Breast epithelium (tissue), 4 donors: Measurements from ENCODE around the gene ZNF248. TPM values are rescaled to one million over a fixed set of nuclear protein-coding genes. Genes with fewer than 3 reads are reported as not detected.
A peak's percentile ranks its signal among the peaks of the same experiment; 100 is the strongest.
"Not testable (repeated sequence)": the region's sequence is repeated elsewhere in the genome, so short reads cannot be mapped to it uniquely, and the experiment has no call there.

Experiments
- DNase-seq, 2 donors: peaks; one replicate each; pipeline ENCODE4 v3.0.0-alpha.2; 2019; ENCODE audit warnings: low spot score in 2 of 2
- H3K27ac ChIP-seq, 2 donors: fragments of 200-600 bp; sonication (generic) in 1 of 2; one replicate each; pipeline ENCODE4 v1.5.1; 2016 to 2019; ENCODE audit warnings: mild to moderate bottlenecking in 1 of 2
- H3K27me3 ChIP-seq, 2 donors: fragments of 200-600 bp; sonication (generic) in 1 of 2; one replicate each; pipeline versions ENCODE4 v1.5.1 to v1.6.0; 2017 to 2019; ENCODE audit warnings: control low read depth in 1 of 2, mild to moderate bottlenecking in 1 of 2
- H3K36me3 ChIP-seq: fragments of 200-600 bp; one replicate; pipeline ENCODE4 v1.5.1; 2019
- H3K4me1 ChIP-seq, 2 donors: fragments of 200-600 bp; sonication (generic); one replicate each; pipeline ENCODE4 v1.5.1; 2016 to 2019; ENCODE audit warnings: control low read depth in 1 of 2
- H3K4me3 ChIP-seq, 3 donors: fragments of 200-600 bp; sonication (generic); 1 replicate in 2 of 3; 2 replicates in 1 of 3; pipeline ENCODE4 v1.5.1; 2016 to 2019; ENCODE audit warnings: mild to moderate bottlenecking in 3 of 3, moderate library complexity in 2 of 3
- H3K9me3 ChIP-seq, 2 donors: fragments of 200-600 bp; sonication (generic) in 1 of 2; one replicate each; pipeline ENCODE4 v1.5.1; 2016 to 2019; ENCODE audit warnings: control low read depth in 1 of 2
- CTCF ChIP-seq, 3 donors: fragments of 450-650 bp; IDR thresholded peaks; one replicate each; pipeline ENCODE4 v1.5.1; 2016 to 2017; ENCODE audit warnings: antibody characterized with exemption in 3 of 3, mild to moderate bottlenecking in 3 of 3, moderate library complexity in 3 of 3
- POLR2A ChIP-seq: fragments of 450-650 bp; IDR thresholded peaks from one replicate; pipeline ENCODE4 v1.6.1; 2016; ENCODE audit warnings: antibody characterized with exemption, mild to moderate bottlenecking, moderate library complexity
- POLR2AphosphoS5 ChIP-seq, 3 donors: sonication (generic); formaldehyde crosslinking; IDR thresholded peaks; one replicate each; pipeline ENCODE4 v1.6.1; 2017; ENCODE audit warnings: antibody characterized with exemption in 3 of 3
- intact Hi-C: fragments of 100-400 bp; cut with DNase I; formaldehyde crosslinking; loops from one replicate; pipeline ENCODE4 v1.15.1; 2023; ENCODE audit warnings: low total_unique reads
- total RNA-seq, 3 donors: library from RNA; depleted of rRNA; stranded (reverse); fragments of >200 nt; gene quantifications; one replicate each; pipeline ENCODE4 v1.1.0, GENCODE V29; 2016

The ZNF248 gene
- total RNA-seq, 3 donors from 2014 or later: 11.0 to 29.6 (median 19.7) TPM

GRCh38 chr10:37865957-37866803, 8.8 kb upstream of the ZNF248 start:
- no peaks in the 10 kb centered on the region for H3K27me3 ChIP-seq
- DNase-seq: no peak
- H3K4me3 ChIP-seq: no peak overlapping the region
- no peak overlapping the region for H3K27ac ChIP-seq
- H3K36me3 ChIP-seq: no peaks in the 10 kb centered on the region
- no peaks in the 10 kb centered on the region for H3K9me3 ChIP-seq
- intact Hi-C loops: no loop called here
- TF ChIP-seq POLR2AphosphoS5 (IDR thresholded peaks at IDR 0.05): no peak
- no peak for TF ChIP-seq POLR2A
- TF ChIP-seq CTCF (IDR thresholded peaks at IDR 0.05): no peak
- no peaks in the 10 kb centered on the region for H3K4me1 ChIP-seq

- Histone ChIP-seq H3K27ac (no peak overlapping the region), H3K27me3 (no peaks in the 10 kb centered on the region), H3K4me3 (no peak overlapping the region), H3K36me3 (no peaks in the 10 kb centered on the region), H3K4me1 (no peaks in the 10 kb centered on the region), H3K9me3 (no peaks in the 10 kb centered on the region)
- DNase-seq: no peak
- no peak for TF ChIP-seq CTCF (IDR thresholded peaks at IDR 0.05)
- TF ChIP-seq POLR2A: no peak
- TF ChIP-seq POLR2AphosphoS5 (IDR thresholded peaks at IDR 0.05): no peak
- intact Hi-C loops: no loop called here
These were observed 7.9 kb upstream of the ZNF248 start for GRCh38 chr10:37865264-37865663.

GRCh38 chr10:37860494-37861190, 3.2 kb upstream of the ZNF248 start:
- H3K4me1 ChIP-seq: no peaks in the 10 kb centered on the region
- H3K4me3 ChIP-seq: no peak overlapping the region
- DNase-seq: no peak
- intact Hi-C loops: no loop called here
- H3K27me3 ChIP-seq: no peaks in the 10 kb centered on the region
- H3K27ac ChIP-seq: no peak overlapping the region
- TF ChIP-seq CTCF (IDR thresholded peaks at IDR 0.05) (no peak), POLR2A (no peak), POLR2AphosphoS5 (IDR thresholded peaks at IDR 0.05) (no peak)
- no peaks in the 10 kb centered on the region for H3K9me3 ChIP-seq
- no peaks in the 10 kb centered on the region for H3K36me3 ChIP-seq

- intact Hi-C loops, H3K36me3 ChIP-seq, H3K4me1 ChIP-seq, H3K27ac ChIP-seq, H3K9me3 ChIP-seq, DNase-seq, H3K4me3 ChIP-seq, H3K27me3 ChIP-seq: not testable (repeated sequence)
These were observed 1.9 kb upstream of the ZNF248 start for GRCh38 chr10:37859270-37859669.

- H3K4me1 ChIP-seq: no peaks in the 10 kb centered on the region
- H3K4me3 ChIP-seq: peak overlapping the region; percentile 78 to 86 (median 86)
- TF ChIP-seq POLR2AphosphoS5 (IDR thresholded peaks at IDR 0.05) (no peak), CTCF (IDR thresholded peaks at IDR 0.05) (no peak)
- intact Hi-C loops: no loop called here
- no peaks in the 10 kb centered on the region for H3K9me3 ChIP-seq
- peak overlapping the region; percentile 100 for H3K27ac ChIP-seq
- H3K36me3 ChIP-seq: no peaks in the 10 kb centered on the region
- peak in 1 of 2 donors; percentile 24 for DNase-seq
- H3K27me3 ChIP-seq: no peaks in the 10 kb centered on the region
These were observed 526 bp downstream of the ZNF248 start for GRCh38 chr10:37856881-37857286.
